Muscle of leg (tissue), 11 donors: ENCODE data around the gene MYL12A. TPM values are rescaled to one million over a fixed set of nuclear protein-coding genes. Genes with fewer than 3 reads are reported as not detected.
"Not testable (repeated sequence)": the region's sequence is repeated elsewhere in the genome, so short reads cannot be mapped to it uniquely, and the experiment has no call there.

Experiments used
- DNase-seq: peaks from one replicate; pipeline ENCODE4 v3.0.0; 2013
- H3K27ac ChIP-seq: one replicate; pipeline ENCODE4 v1.5.1; 2013; ENCODE audit warnings: mild to moderate bottlenecking, low read length, control low read depth
- H3K27me3 ChIP-seq: one replicate; pipeline ENCODE4 v1.6.1; 2013; ENCODE audit warnings: low read length; ENCODE audit not compliant: control insufficient read depth, insufficient read depth
- H3K36me3 ChIP-seq: one replicate; pipeline ENCODE4 v1.6.1; 2013; ENCODE audit warnings: low read length; ENCODE audit not compliant: control insufficient read depth, insufficient read depth
- H3K4me1 ChIP-seq: one replicate; pipeline ENCODE4 v1.6.1; 2013; ENCODE audit warnings: low read length; ENCODE audit not compliant: control insufficient read depth, insufficient read depth
- H3K4me3 ChIP-seq: one replicate; pipeline ENCODE4 v1.5.1; 2013; ENCODE audit warnings: low read length, control low read depth
- H3K9me3 ChIP-seq: replicated peaks from 2 replicates; pipeline ENCODE4 v1.6.1; 2013; ENCODE audit warnings: low read depth, low read length; ENCODE audit not compliant: control insufficient read depth
- WGBS: methylation state at CpG from one replicate; pipeline ENCODE4 v1.1.5; 2013; ENCODE audit warnings: missing lambda C conversion rate; ENCODE audit not compliant: insufficient coverage; 5-methylcytosine and 5-hydroxymethylcytosine counted together
- polyA plus RNA-seq, 8 donors: library from polyadenylated mRNA; unstranded; fragments of 120-200 nt; gene quantifications; one replicate each; pipeline versions ENCODE4 v1.2.1 to v1.2.3, GENCODE V29; 2013; ENCODE audit warnings: inconsistent platforms in 1 of 8, low replicate concordance in 1 of 8; ENCODE audit not compliant: insufficient read length in 8 of 8, insufficient read depth in 1 of 8
- total RNA-seq: library from RNA; stranded (reverse); fragments of 120-200 nt; gene quantifications from one replicate; pipeline ENCODE4 v1.2.4, GENCODE V29; 2013

Gene MYL12A
- total and polyA plus RNA-seq, 9 donors: 456 to 716 (median 650) TPM

DNA sequence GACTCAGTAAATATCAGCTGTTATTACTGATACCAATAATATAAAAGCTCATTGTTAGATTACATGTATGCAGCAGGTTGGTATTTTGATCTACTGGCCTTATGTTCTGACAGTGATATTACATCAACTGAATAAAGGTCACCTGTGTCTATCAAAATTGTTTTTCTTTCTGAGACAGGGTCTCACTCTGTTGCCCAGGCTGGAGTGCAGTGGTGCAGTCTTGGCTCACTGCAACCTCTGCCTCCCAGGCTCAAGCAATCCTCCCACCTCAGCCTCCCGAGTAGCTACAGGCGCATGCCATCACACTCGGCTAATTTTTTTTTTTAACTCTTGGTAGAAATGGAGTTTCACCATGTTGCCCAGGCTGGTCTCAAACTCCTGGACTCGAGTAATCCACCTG lies 26.7 kb upstream of the MYL12A start:
- not testable (repeated sequence) for H3K36me3 ChIP-seq, H3K27me3 ChIP-seq, H3K9me3 ChIP-seq, H3K27ac ChIP-seq, DNase-seq, H3K4me3 ChIP-seq
- WGBS: no CpG with 5 or more reads among the region's 4 CpGs
- H3K4me1 ChIP-seq: peaks cover 11% of the 10 kb centered on the region

DNA sequence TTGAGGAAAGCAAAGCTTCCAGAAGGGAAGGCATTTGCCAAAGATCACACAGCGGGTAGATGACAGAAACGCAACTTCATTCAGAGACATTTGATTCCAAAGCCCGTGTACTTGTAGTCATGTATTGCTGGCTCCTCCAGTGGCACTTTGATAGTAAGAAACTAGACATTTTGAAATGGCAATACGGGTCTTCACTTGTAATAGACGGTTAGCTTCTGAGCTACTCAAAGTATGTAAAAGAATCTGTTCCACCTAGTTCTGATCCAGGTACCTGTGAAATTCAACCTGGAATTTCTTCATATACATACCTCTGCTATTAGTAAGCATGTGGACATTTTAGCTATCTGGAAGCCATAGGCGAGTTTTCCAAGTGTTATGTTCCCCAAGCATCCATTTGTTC lies 26.1 kb upstream of the MYL12A start:
- H3K9me3 ChIP-seq: no peaks in the 10 kb centered on the region
- DNase-seq: no peak
- H3K4me3 ChIP-seq: no peak overlapping the region
- 90% methylated on average over 2 of the region's 6 CpGs for WGBS
- H3K27me3 ChIP-seq: no peaks in the 10 kb centered on the region
- no peak overlapping the region for H3K27ac ChIP-seq
- H3K4me1 ChIP-seq: peaks cover 8% of the 10 kb centered on the region
- H3K36me3 ChIP-seq: peaks cover 2% of the 10 kb centered on the region

DNA sequence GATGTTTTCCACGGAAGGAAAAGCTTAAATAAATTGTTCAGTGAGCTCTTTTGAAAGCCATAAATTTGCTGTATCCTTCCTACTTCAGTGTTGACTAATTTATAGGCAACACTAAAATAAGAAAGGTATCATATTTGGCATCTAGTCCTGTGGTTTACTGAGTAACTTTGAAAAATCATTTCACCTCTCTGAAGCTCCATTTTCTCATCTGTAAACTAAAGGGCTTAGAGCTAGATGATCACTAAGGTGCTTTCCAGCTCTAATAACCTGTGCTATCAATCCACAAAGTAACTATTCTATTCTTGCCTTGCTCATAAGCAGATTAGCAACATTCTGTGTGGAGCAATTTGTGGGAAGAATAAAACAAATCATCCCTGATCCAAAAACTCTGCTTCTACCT lies 24.2 kb upstream of the MYL12A start:
- H3K27ac ChIP-seq: no peak overlapping the region
- no CpG with 5 or more reads among the region's 1 CpG for WGBS
- no peaks in the 10 kb centered on the region for H3K9me3 ChIP-seq
- no peaks in the 10 kb centered on the region for H3K36me3 ChIP-seq
- H3K4me3 ChIP-seq: no peak overlapping the region
- DNase-seq: no peak
- H3K4me1 ChIP-seq: peaks cover 2% of the 10 kb centered on the region
- H3K27me3 ChIP-seq: no peaks in the 10 kb centered on the region

DNA sequence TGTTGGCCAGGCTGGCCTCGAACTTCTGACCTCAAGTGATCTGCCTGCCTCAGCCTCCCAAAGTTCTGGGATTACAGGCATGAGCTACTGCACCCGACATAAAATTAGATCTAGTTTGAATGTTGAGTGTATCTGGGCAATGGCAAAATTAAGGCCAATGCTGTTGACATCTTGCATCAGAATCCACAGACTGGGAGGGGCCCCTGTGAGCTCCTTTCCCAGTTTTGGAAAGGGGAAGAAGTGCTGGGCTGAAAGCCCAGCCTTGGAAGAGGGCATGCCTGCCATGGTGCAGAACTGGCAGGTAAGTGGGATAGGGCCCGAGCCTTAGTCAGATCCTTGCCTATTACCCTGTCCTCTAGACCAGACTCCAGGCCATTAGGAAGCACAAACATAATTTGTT lies 23.4 kb upstream of the MYL12A start:
- Histone ChIP-seq H3K4me1 (peaks cover 2% of the 10 kb centered on the region), H3K36me3 (no peaks in the 10 kb centered on the region), H3K27ac (no peak overlapping the region), H3K27me3 (no peaks in the 10 kb centered on the region), H3K9me3 (no peaks in the 10 kb centered on the region), H3K4me3 (no peak overlapping the region)
- no peak for DNase-seq
- 90% methylated on average over 2 of the region's 3 CpGs for WGBS

DNA sequence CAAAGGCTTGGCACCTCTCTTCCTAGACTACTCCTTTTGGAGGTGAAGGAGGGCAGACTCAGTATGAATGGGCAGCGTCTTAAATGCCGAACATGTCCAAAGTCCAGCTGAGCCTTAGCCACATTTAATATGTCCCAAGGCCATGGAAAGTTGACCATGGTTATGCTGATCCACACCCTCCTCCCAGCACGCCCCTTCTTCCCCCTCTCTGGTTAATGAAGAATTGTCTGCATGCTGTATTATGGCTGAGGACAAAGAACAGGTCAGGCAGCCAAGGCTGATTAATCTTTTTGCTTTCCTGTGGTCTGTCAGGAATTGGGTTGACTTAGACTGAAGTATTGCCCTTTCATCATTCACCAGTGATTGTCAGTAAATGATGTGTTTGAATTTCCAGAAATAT lies 22.0 kb upstream of the MYL12A start:
- no peaks in the 10 kb centered on the region for H3K4me1 ChIP-seq
- H3K9me3 ChIP-seq: no peaks in the 10 kb centered on the region
- WGBS: 100% methylated on average over 2 of the region's 3 CpGs
- no peak overlapping the region for H3K27ac ChIP-seq
- no peaks in the 10 kb centered on the region for H3K36me3 ChIP-seq
- no peak for DNase-seq
- no peak overlapping the region for H3K4me3 ChIP-seq
- H3K27me3 ChIP-seq: no peaks in the 10 kb centered on the region

DNA sequence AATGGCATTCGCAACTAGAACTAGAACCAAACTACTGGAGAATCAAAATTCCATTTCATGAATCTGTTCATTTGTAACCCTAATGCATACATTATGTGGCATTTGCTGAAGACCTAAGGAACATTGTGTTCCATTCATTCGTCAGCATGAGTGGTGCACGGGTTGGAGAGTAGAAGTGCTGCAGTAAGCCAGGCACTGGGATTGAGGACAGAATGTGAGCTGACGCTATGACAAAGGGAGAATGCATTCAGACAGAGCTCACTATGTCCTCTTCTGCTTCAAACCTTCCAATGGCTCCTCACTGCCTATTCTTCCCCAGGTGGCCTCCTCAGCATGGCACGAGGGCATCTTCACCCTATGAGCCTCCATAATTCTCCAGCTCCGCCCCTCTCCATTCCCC lies 21.6 kb upstream of the MYL12A start:
- no peaks in the 10 kb centered on the region for H3K36me3 ChIP-seq
- DNase-seq: no peak
- H3K27me3 ChIP-seq: no peaks in the 10 kb centered on the region
- no peaks in the 10 kb centered on the region for H3K4me1 ChIP-seq
- no peak overlapping the region for H3K27ac ChIP-seq
- 94% methylated on average over 4 of the region's 6 CpGs for WGBS
- H3K9me3 ChIP-seq: no peaks in the 10 kb centered on the region
- H3K4me3 ChIP-seq: no peak overlapping the region

DNA sequence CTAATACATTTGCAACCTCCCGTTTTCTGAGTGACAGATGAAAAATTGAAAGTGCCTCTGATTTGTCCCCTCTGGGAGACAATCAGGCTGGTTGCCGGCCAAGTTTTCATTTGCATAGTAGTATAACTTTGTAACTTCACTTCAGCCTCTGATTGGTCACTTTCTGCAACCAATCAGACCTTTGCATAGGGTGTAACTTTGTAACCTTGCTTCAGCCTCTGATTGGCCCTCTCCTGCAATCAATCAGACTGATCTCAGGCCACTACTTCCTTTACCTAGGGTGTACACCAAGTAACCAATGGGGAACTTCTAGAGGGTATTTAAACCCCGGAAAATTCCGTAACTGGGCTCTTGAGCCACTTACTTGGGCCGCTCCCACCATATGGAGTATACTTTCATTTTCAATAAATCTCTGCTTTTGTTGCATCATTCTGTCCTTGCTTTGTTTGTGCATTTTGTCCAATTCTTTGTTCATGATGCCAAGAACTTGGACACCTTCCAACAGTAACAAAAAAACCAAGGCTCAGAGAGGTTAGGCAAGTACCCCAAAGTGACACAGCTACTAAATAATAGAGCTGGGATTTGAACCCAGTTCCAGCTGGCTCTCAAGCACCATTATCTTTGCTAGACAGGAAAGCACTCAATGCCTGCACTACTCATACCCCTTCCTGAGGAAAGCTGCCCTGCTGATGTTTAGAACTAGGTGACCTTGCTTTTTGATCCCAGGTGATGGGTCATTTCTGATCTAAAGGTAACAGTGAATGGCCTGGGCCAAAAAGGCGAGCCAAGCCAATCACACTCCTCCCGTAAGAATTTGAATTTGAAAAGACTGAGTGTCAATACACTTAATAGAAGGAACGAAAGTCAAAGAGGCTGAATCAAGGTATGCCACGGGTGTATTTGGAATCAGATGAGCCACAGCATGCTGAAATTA lies 16.9 kb upstream of the MYL12A start:
- no peaks in the 10 kb centered on the region for H3K36me3 ChIP-seq
- no peak overlapping the region for H3K27ac ChIP-seq
- no peaks in the 10 kb centered on the region for H3K4me1 ChIP-seq
- DNase-seq: no peak
- no peaks in the 10 kb centered on the region for H3K9me3 ChIP-seq
- H3K27me3 ChIP-seq: no peaks in the 10 kb centered on the region
- 90% methylated on average over 5 of the region's 9 CpGs for WGBS
- H3K4me3 ChIP-seq: no peak overlapping the region

DNA sequence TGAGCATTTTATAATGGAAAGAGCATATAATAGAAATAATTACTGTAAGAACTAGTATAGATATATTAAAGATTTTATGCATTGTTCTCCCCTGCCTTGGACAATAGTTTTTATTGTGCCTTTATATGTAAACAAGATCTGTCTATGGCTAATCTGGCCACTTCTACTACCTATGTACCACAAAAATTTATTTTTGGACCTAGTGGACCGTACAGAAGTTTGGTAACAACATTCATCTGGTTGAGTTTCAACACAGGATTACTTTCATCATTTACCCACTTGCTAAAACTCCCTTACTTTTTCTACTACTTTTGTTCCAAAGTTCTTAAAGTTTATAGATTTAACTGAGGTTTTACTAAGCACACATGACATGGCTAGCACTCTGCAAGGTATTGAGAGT lies 14.6 kb upstream of the MYL12A start:
- H3K9me3 ChIP-seq: no peaks in the 10 kb centered on the region
- H3K4me1 ChIP-seq: no peaks in the 10 kb centered on the region
- no peak overlapping the region for H3K27ac ChIP-seq
- no peak overlapping the region for H3K4me3 ChIP-seq
- no peak for DNase-seq
- H3K36me3 ChIP-seq: no peaks in the 10 kb centered on the region
- no CpG with 5 or more reads among the region's 1 CpG for WGBS
- no peaks in the 10 kb centered on the region for H3K27me3 ChIP-seq

DNA sequence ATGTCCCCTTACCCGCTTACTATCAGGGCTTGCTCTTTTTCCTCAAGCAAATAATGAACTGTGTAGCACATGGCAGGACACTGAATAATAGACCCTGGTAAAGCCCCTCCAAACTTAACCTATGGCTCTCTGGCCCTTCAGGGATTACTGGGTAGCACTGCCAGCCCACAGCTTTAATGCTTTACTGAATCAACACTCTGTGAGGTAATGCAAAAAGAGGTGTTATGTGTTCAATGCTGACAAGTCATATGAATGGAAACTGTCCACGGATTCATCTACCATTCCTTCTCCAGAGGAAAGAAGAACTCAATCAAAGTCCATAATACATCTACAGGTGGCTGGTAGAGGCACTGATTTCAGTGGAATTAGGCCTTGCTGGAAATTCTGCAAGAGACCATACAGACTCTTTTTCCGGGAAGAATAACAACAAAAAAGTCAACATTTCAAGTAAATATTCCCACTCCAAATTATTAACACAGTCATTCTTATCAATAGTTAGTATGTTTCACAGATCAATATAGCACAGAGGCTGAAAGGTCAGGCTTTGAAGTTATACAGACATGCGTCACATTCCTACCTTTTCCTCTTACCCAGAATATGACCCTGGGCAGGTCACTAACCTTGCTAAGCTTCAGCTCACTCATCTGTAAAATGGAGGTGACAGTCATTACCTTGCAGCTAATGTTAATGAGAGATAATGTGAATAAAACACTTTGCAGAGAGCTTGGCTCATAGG lies 14.0 kb upstream of the MYL12A start:
- no peak for DNase-seq
- Histone ChIP-seq H3K27ac (no peak overlapping the region), H3K4me3 (no peak overlapping the region), H3K27me3 (no peaks in the 10 kb centered on the region), H3K36me3 (no peaks in the 10 kb centered on the region), H3K9me3 (no peaks in the 10 kb centered on the region), H3K4me1 (no peaks in the 10 kb centered on the region)
- WGBS: 67% methylated on average over 1 of the region's 4 CpGs

DNA sequence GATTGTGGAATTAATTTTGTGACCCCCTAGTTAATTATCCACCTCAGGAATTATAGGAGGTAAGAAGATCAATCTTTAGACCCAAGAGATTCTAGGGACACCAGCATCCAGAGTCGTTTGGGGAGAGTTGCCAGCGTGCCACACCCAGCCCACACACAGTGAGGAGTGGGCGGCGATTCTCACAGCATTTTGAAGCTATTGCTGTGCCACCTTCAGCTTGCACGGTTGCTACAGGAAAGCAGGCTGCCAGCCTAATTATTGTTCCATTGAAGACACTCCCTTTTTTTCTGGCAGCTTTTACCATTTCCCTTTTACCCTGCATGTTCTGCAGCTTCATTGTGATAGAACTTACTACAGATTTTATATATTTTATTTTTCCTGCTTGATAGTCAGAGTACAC lies 13.1 kb upstream of the MYL12A start:
- Histone ChIP-seq H3K27me3 (no peaks in the 10 kb centered on the region), H3K9me3 (no peaks in the 10 kb centered on the region), H3K4me3 (no peak overlapping the region), H3K27ac (no peak overlapping the region), H3K4me1 (no peaks in the 10 kb centered on the region), H3K36me3 (no peaks in the 10 kb centered on the region)
- DNase-seq: no peak
- WGBS: 61% methylated on average over 3 of the region's 5 CpGs
